HEK293 (cell line): ENCODE measurements around the gene RAP2B.

Experiments used
- MZF1 ChIP-seq: fragments of 450-650 bp; formaldehyde crosslinking; IDR thresholded peaks from 2 replicates; pipeline ENCODE4 v1.5.1; 2017; ENCODE audit warnings: missing biosample characterization, missing genetic modification characterization, borderline replicate concordance
- YY1 ChIP-seq: fragments of 450-650 bp; formaldehyde crosslinking; IDR thresholded peaks from 2 replicates; pipeline ENCODE4 v1.5.1; 2018; ENCODE audit warnings: missing biosample characterization, missing genetic modification characterization
- ZNF121 ChIP-seq: fragments of 450-650 bp; formaldehyde crosslinking; IDR thresholded peaks from 2 replicates; pipeline ENCODE4 v1.5.1; 2016; ENCODE audit warnings: missing biosample characterization, missing genetic modification characterization
- ZNF274 ChIP-seq, 2 experiments: fragments of 200-500 bp in 1 of 2; fragments of 450-650 bp in 1 of 2; sonication (Bioruptor generic) in 1 of 2; formaldehyde crosslinking in 1 of 2; IDR thresholded peaks; 2 replicates each; pipeline versions ENCODE4 v1.5.1 to v1.6.1; 2014 to 2016; ENCODE audit warnings: borderline replicate concordance in 1 of 2, inconsistent platforms in 1 of 2, low read length in 1 of 2, missing biosample characterization in 1 of 2, missing genetic modification characterization in 1 of 2
- ZNF654 ChIP-seq: fragments of 450-650 bp; formaldehyde crosslinking; IDR thresholded peaks from 2 replicates; pipeline ENCODE4 v1.5.1; 2016; ENCODE audit warnings: low read depth, missing biosample characterization, missing genetic modification characterization
- ZNF777 ChIP-seq: fragments of 450-650 bp; formaldehyde crosslinking; IDR thresholded peaks from 2 replicates; pipeline ENCODE4 v1.5.1; 2017; ENCODE audit warnings: missing biosample characterization, missing genetic modification characterization, borderline replicate concordance
- TF ChIP-seq, protein P1 (sequence below): fragments of 450-650 bp; formaldehyde crosslinking; IDR thresholded peaks from 2 replicates; pipeline ENCODE4 v1.5.1; 2016; ENCODE audit warnings: missing biosample characterization, missing genetic modification characterization
- TF ChIP-seq, protein P2 (sequence below): fragments of 450-650 bp; IDR thresholded peaks from 2 replicates; pipeline ENCODE4 v1.5.1; 2018; ENCODE audit warnings: missing biosample characterization, mild to moderate bottlenecking, missing genetic modification characterization
- TF ChIP-seq, protein P3 (sequence below): fragments of 450-650 bp; formaldehyde crosslinking; IDR thresholded peaks from 2 replicates; pipeline ENCODE4 v1.5.1; 2016; ENCODE audit warnings: missing biosample characterization, missing genetic modification characterization, low read depth
- TF ChIP-seq, protein P4 (sequence below): fragments of 450-650 bp; formaldehyde crosslinking; IDR thresholded peaks from 2 replicates; pipeline ENCODE4 v1.5.1; 2016; ENCODE audit warnings: missing biosample characterization, missing genetic modification characterization
- TF ChIP-seq, protein P5 (sequence below): fragments of 450-650 bp; formaldehyde crosslinking; IDR thresholded peaks from 2 replicates; pipeline ENCODE4 v1.5.1; 2017; ENCODE audit warnings: missing biosample characterization, missing genetic modification characterization

DNA sequence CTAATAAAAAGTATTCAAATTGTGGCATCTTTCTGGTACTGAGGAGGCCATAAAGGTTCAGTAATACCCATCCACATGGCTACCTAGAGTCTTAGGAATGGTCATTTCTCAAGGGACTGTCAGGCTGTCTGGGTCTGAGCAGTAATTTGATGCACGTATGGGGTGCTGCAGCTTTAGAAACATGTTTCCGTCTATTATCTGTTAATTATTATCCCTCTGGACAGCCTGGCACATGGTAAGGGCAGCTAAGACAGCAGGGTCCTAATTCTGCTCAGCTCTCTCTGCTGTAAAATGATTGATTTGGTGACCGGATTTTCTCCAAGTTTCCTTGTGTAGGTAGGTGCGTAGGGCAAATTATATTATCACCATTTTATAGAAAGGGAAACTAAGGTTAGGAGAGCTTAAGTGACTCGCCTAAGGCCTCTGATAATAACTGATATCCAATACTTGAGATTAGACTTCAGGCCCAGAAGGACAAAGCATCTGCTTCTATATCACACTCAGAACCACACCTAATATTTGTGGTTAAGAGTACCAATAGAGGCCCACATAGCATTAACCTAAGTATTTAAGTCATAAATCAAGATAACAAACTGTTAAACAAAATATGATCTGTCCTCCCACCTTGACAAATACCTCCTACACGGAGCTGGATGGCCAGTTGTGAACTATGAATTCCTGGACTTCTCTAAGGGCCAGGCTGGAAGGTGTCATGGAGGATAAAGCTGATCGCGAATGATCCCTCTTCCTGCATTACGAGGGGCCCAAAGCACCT is 2.9 kb upstream of the RAP2B start:
- TF ChIP-seq, protein P1, sequence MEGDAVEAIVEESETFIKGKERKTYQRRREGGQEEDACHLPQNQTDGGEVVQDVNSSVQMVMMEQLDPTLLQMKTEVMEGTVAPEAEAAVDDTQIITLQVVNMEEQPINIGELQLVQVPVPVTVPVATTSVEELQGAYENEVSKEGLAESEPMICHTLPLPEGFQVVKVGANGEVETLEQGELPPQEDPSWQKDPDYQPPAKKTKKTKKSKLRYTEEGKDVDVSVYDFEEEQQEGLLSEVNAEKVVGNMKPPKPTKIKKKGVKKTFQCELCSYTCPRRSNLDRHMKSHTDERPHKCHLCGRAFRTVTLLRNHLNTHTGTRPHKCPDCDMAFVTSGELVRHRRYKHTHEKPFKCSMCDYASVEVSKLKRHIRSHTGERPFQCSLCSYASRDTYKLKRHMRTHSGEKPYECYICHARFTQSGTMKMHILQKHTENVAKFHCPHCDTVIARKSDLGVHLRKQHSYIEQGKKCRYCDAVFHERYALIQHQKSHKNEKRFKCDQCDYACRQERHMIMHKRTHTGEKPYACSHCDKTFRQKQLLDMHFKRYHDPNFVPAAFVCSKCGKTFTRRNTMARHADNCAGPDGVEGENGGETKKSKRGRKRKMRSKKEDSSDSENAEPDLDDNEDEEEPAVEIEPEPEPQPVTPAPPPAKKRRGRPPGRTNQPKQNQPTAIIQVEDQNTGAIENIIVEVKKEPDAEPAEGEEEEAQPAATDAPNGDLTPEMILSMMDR (tag by site-specific recombination): no peak
- TF ChIP-seq, protein P2, sequence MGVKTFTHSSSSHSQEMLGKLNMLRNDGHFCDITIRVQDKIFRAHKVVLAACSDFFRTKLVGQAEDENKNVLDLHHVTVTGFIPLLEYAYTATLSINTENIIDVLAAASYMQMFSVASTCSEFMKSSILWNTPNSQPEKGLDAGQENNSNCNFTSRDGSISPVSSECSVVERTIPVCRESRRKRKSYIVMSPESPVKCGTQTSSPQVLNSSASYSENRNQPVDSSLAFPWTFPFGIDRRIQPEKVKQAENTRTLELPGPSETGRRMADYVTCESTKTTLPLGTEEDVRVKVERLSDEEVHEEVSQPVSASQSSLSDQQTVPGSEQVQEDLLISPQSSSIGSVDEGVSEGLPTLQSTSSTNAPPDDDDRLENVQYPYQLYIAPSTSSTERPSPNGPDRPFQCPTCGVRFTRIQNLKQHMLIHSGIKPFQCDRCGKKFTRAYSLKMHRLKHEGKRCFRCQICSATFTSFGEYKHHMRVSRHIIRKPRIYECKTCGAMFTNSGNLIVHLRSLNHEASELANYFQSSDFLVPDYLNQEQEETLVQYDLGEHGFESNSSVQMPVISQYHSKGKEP (tag by site-specific recombination): no peak
- no peak for TF ChIP-seq YY1 (tag by site-specific recombination)
- TF ChIP-seq, protein P3, sequence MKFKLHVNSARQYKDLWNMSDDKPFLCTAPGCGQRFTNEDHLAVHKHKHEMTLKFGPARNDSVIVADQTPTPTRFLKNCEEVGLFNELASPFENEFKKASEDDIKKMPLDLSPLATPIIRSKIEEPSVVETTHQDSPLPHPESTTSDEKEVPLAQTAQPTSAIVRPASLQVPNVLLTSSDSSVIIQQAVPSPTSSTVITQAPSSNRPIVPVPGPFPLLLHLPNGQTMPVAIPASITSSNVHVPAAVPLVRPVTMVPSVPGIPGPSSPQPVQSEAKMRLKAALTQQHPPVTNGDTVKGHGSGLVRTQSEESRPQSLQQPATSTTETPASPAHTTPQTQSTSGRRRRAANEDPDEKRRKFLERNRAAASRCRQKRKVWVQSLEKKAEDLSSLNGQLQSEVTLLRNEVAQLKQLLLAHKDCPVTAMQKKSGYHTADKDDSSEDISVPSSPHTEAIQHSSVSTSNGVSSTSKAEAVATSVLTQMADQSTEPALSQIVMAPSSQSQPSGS (tag by site-specific recombination): no peak
- no peak for TF ChIP-seq MZF1 (tag by site-specific recombination)
- TF ChIP-seq, protein P4, sequence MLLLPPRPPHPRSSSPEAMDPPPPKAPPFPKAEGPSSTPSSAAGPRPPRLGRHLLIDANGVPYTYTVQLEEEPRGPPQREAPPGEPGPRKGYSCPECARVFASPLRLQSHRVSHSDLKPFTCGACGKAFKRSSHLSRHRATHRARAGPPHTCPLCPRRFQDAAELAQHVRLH: no peak
- no peak for TF ChIP-seq ZNF654 (tag by site-specific recombination)
- TF ChIP-seq ZNF777 (tag by site-specific recombination): no peak
- TF ChIP-seq ZNF121 (tag by site-specific recombination): no peak
- TF ChIP-seq ZNF274 (IDR thresholded peaks at IDR 0.05; ENCODE audit: low read length): no peak
- no peak for TF ChIP-seq ZNF274 (tag by site-specific recombination; IDR thresholded peaks at IDR 0.05; ENCODE audit: borderline replicate concordance)
- TF ChIP-seq, protein P5, sequence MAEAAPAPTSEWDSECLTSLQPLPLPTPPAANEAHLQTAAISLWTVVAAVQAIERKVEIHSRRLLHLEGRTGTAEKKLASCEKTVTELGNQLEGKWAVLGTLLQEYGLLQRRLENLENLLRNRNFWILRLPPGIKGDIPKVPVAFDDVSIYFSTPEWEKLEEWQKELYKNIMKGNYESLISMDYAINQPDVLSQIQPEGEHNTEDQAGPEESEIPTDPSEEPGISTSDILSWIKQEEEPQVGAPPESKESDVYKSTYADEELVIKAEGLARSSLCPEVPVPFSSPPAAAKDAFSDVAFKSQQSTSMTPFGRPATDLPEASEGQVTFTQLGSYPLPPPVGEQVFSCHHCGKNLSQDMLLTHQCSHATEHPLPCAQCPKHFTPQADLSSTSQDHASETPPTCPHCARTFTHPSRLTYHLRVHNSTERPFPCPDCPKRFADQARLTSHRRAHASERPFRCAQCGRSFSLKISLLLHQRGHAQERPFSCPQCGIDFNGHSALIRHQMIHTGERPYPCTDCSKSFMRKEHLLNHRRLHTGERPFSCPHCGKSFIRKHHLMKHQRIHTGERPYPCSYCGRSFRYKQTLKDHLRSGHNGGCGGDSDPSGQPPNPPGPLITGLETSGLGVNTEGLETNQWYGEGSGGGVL (tag by site-specific recombination): no peak
